Activated B cell treated with CpG ODN at 0.5 μM for 24 hours (primary cell): Measurements from ENCODE around the gene C11orf86. TPM values are rescaled to one million over a fixed set of nuclear protein-coding genes. Genes with fewer than 3 reads are reported as not detected.

ENCODE experiments used
- ATAC-seq: fragments of 200-7000 bp; cut with Tn5 transposase; one replicate; pipeline ENCODE4 v1.10.0; 2021; ENCODE audit warnings: low read depth, mild to moderate bottlenecking, moderate library complexity
- CTCF ChIA-PET: fragments of 350-600 bp; sonication (Branson Sonifier 250); formaldehyde crosslinking; loops from one replicate; lab custom pipeline; 2021; ENCODE audit warnings: antibody characterized with exemption; lab: Charles Lee
- POLR2A ChIA-PET: fragments of 350-600 bp; sonication (Branson Sonifier 250); formaldehyde crosslinking; loops from one replicate; lab custom pipeline; 2021; ENCODE audit warnings: antibody characterized with exemption; lab: Charles Lee
- DNase-seq: peaks from one replicate; pipeline ENCODE4 v3.0.0; 2022
- H3K27ac Mint-ChIP-seq: one replicate; pipeline ENCODE4 v1.8.0; 2020; ENCODE audit warnings: mixed read lengths
- H3K27me3 Mint-ChIP-seq: one replicate; pipeline ENCODE4 v1.8.0; 2021; ENCODE audit warnings: mixed read lengths
- H3K36me3 Mint-ChIP-seq: one replicate; pipeline ENCODE4 v1.8.0; 2021; ENCODE audit warnings: low read depth, mixed read lengths
- H3K4me1 Mint-ChIP-seq: one replicate; pipeline ENCODE4 v1.8.0; 2021; ENCODE audit warnings: mixed read lengths
- H3K4me3 Mint-ChIP-seq: one replicate; pipeline ENCODE4 v1.8.0; 2020; ENCODE audit warnings: mild to moderate bottlenecking, mixed read lengths
- H3K9me3 Mint-ChIP-seq: one replicate; pipeline ENCODE4 v1.8.0; 2020; ENCODE audit warnings: mixed read lengths
- CTCF ChIP-seq: fragments of 200-600 bp; IDR thresholded peaks from one replicate; pipeline ENCODE4 v1.8.0; 2022; ENCODE audit warnings: antibody characterized with exemption, mild to moderate bottlenecking
- intact Hi-C: fragments of 100-400 bp; cut with micrococcal nuclease; formaldehyde crosslinking; loops from one replicate; pipeline ENCODE4 v1.15.1; 2024
- total RNA-seq: library from RNA; stranded (reverse); gene quantifications from 2 replicates; pipeline ENCODE4 v1.2.3, GENCODE V29; 2022

C11orf86 gene
- total RNA-seq, 1 donor from 2014 or later = not detected

- H3K4me1 Mint-ChIP-seq = peaks cover 44% of the 10 kb centered on the region
- no peaks in the 10 kb centered on the region for H3K9me3 Mint-ChIP-seq
- H3K27ac Mint-ChIP-seq = no peak overlapping the region
- no peak for TF ChIP-seq CTCF
- intact Hi-C loops = no loop called here
- no peak overlapping the region for H3K4me3 Mint-ChIP-seq
- no peaks in the 10 kb centered on the region for H3K36me3 Mint-ChIP-seq
- H3K27me3 Mint-ChIP-seq = peaks cover 48% of the 10 kb centered on the region
- CTCF ChIA-PET = no interaction called here
- ATAC-seq (no peak), DNase-seq (no peak)
- POLR2A ChIA-PET = no interaction called here
Measured at GRCh38 chr11:67025750-67026149, 50.6 kb downstream of the C11orf86 start.

Other genes starting within 250 kb of the C11orf86 start
- 1.2 and 3.0 TPM in 2 replicates for gene SPTBN2, start 246.1 kb upstream of the C11orf86 start, total RNA-seq
- gene RCE1, start 131.9 kb upstream of the C11orf86 start, total RNA-seq = 20.1 and 21.4 TPM in 2 replicates
- 3.4 and 3.8 TPM in 2 replicates for gene LRFN4, start 118.2 kb upstream of the C11orf86 start, total RNA-seq
- 4.3 and 5.0 TPM in 2 replicates for gene PC, start 16.9 kb upstream of the C11orf86 start, total RNA-seq
- gene SYT12, start 47.8 kb downstream of the C11orf86 start, total RNA-seq = not detected in 2 replicates
- gene RHOD, start 81.5 kb downstream of the C11orf86 start, total RNA-seq = 0.32 TPM in 1 of 2 replicates, not detected in the other
- gene KDM2A, start 144.0 kb downstream of the C11orf86 start, total RNA-seq = 141 and 160 TPM in 2 replicates